GM06990 (cell line): ENCODE data around the gene ARHGAP42.

Source experiments
- DNase-seq: peaks from one replicate; pipeline ENCODE4 v3.0.0-alpha.2; 2011; ENCODE audit not compliant: insufficient read length; ENCODE audit errors: extremely low read depth
- H3K27me3 ChIP-seq: replicated peaks from 2 replicates; pipeline ENCODE4 v1.6.0; 2011; ENCODE audit warnings: low read length; ENCODE audit not compliant: control insufficient read depth, insufficient read depth
- H3K36me3 ChIP-seq: 2 replicates; pipeline ENCODE4 v1.5.1; 2011; ENCODE audit warnings: low read length; ENCODE audit not compliant: control insufficient read depth, insufficient read depth
- H3K4me3 ChIP-seq: replicated peaks from 2 replicates; pipeline ENCODE4 v1.5.1; 2011; ENCODE audit warnings: low read depth, mild to moderate bottlenecking, control low read depth, low read length
- TF ChIP-seq, protein P1 (sequence below): IDR thresholded peaks from 2 replicates; pipeline ENCODE4 v1.5.1; 2011; ENCODE audit warnings: low read length, control low read depth, mild to moderate bottlenecking, inconsistent platforms; ENCODE audit not compliant: insufficient read depth, poor library complexity, severe bottlenecking

The ARHGAP42 gene

DNA sequence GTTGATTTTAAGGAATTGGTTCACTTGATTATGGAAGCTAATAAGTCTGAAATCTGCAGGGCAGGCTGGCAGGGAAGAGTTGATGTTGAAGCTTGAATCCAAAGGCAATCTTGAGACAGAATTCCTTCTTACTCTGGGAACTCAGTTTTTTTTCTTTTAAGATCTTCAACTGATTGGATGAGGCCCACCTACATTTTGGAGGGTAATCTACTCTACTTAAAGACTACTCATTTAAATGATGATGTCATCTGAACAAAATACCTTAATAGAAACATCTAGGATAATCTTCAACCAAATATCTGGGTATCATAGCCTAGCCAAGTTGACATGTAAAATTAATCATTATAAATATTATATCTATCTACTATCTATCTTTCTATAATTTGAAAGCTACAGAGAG, 279.3 kb downstream of the ARHGAP42 start:
- H3K27me3 ChIP-seq, result no peaks in the 10 kb centered on the region
- TF ChIP-seq, protein P1, sequence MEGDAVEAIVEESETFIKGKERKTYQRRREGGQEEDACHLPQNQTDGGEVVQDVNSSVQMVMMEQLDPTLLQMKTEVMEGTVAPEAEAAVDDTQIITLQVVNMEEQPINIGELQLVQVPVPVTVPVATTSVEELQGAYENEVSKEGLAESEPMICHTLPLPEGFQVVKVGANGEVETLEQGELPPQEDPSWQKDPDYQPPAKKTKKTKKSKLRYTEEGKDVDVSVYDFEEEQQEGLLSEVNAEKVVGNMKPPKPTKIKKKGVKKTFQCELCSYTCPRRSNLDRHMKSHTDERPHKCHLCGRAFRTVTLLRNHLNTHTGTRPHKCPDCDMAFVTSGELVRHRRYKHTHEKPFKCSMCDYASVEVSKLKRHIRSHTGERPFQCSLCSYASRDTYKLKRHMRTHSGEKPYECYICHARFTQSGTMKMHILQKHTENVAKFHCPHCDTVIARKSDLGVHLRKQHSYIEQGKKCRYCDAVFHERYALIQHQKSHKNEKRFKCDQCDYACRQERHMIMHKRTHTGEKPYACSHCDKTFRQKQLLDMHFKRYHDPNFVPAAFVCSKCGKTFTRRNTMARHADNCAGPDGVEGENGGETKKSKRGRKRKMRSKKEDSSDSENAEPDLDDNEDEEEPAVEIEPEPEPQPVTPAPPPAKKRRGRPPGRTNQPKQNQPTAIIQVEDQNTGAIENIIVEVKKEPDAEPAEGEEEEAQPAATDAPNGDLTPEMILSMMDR, result no peak
- no peak overlapping the region for H3K4me3 ChIP-seq
- no peaks in the 10 kb centered on the region for H3K36me3 ChIP-seq
- no peak for DNase-seq

DNA sequence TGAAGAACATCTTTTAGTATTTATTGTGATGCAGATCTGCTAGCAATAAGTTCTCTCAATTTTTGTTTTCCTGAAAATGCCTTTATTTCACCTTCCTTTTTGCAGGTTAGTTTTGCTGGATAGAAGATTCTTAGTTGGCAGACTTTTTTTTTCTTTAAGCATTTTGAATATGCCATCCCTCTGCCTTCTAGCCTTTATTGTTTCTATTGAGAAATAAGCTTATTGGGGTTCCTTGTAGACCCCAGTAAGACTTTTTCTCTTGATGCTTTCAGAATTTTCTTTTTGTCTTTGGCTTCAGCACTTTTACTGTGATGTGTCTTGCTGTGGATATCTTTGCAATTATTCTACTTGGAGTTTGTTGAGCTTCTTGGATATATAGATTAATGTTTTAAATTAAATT, 281.9 kb downstream of the ARHGAP42 start:
- TF ChIP-seq, protein P1, result no peak
- H3K27me3 ChIP-seq, result no peaks in the 10 kb centered on the region
- DNase-seq, result no peak
- H3K4me3 ChIP-seq, result no peak overlapping the region
- H3K36me3 ChIP-seq, result no peaks in the 10 kb centered on the region

DNA sequence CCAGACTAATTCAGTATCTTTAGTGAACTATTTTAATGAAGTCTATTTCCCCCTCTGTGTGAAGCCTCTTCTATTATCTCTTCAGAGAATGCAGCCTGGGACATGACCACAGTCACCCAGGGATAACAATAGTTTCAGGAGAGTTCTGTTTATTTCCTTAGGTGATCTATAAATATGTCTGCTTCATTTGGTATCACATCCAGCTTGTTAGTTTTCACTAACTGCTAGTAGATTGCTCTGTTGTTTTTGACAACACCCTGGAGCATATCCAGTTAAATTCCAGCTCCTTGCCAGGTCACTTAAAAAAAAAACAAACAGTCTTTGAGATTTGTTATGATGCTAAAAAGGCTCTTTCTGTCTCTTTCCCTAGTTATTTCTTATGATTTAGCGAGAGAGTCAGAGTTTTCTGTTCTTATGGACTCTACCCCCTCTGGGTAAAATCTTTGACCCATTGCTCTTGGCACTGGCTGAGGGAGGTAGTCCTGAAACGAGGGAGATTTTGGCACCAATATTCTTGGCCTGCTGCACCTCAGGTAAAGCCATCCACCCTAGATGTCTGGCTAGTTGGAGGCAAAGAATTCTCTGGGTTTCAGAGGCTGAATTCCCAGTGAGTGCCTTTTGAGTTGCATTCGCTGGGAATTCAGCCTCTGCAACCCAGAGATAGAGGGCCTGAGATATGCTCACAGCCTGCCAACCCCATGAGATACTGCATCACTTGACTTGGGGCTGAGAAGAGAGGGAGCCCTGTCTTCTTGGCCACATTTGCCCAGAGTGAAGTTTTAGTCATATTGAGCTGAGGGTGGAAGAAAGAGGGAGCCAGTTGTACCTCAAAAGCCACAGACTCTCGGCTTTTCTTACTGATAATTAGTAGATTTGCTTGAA, 283.4 kb downstream of the ARHGAP42 start:
- TF ChIP-seq, protein P1, result no peak
- H3K4me3 ChIP-seq, result no peak overlapping the region
- no peak for DNase-seq

DNA sequence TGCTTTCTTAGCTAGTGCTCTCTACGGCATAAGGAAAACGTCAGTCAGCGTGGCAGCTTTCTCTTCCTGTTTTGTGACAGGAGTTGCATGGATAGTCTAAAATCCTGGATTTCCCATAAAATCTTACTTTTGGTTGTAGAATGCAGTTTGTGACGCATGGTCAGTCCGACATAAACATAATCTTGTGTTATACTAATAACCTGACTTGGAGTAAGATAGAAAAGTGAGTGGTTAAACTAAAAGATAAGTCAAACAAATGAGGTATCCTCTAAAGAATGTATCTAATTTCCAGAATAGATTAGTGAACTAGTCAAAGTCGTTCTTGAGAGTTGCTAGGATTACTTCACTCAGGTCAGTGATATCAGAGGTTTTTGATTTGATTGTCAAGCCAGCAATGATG, 285.0 kb downstream of the ARHGAP42 start:
- H3K4me3 ChIP-seq, result no peak overlapping the region
- H3K27me3 ChIP-seq, result no peaks in the 10 kb centered on the region
- no peak for DNase-seq
- TF ChIP-seq, protein P1, result no peak
- H3K36me3 ChIP-seq, result peaks cover 1% of the 10 kb centered on the region; the same call in 1 of the 2 replicates

More for the DNA sequence above, 283.4 kb downstream of the ARHGAP42 start:
- Histone ChIP-seq H3K36me3 (no peaks in the 10 kb centered on the region), H3K27me3 (no peaks in the 10 kb centered on the region)

DNA sequence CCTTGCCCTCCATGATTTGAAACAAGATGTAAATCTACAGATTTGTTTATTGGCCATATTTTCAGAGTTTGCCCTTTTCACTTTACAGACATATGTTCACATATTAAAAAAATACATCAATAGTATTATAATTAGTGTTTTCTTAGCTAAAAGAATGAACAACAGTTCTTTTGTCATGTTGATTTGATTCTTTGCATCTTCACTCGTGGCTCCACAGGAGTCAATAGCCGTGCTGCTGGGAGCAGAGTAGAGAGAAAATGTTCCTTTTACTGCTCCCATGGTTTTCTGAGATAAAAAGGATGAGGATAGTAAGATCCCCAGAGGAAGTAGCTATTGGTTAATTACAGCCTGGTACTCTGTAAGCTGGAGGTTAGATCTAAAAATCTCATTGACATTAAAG, 291.4 kb downstream of the ARHGAP42 start:
- DNase-seq, result no peak
- H3K27me3 ChIP-seq, result no peaks in the 10 kb centered on the region
- H3K4me3 ChIP-seq, result no peak overlapping the region
- TF ChIP-seq, protein P1, result no peak
- H3K36me3 ChIP-seq, result peaks cover 1% of the 10 kb centered on the region; the same call in 1 of the 2 replicates
